GM18508 (cell line): Measurements from ENCODE around the gene CYFIP1.

ENCODE experiments used
- ATAC-seq: cut with Tn5 transposase; IDR thresholded peaks from one replicate; pipeline ENCODE4 v1.9.1; 2021; ENCODE audit warnings: moderate number of reproducible peaks; ENCODE audit not compliant: insufficient read depth, unreplicated experiment

The CYFIP1 gene

DNA sequence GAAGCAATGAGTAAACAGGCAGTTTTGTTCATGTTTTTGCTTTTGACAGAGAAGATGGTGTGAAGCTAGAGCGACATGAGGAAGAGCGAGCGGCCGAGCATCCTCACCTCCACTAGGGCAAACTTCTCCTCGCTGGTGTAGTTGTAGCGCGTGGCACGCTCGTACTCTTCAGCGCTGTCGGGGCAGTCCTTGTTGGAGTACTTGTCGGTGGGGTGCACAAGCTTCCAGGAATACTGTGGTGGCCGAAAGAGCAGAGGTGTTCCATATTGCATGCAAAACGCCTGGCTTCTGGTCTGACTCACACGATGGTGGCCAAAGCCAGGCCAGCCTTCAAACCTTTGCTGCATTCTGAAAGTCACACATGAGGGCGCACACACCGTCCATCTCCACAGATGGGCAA lies 54.3 kb downstream of the CYFIP1 start:
- no peak for ATAC-seq

- no peak for ATAC-seq
Measured at GRCh38 chr15:22922003-22922402, 58.2 kb downstream of the CYFIP1 start.

DNA sequence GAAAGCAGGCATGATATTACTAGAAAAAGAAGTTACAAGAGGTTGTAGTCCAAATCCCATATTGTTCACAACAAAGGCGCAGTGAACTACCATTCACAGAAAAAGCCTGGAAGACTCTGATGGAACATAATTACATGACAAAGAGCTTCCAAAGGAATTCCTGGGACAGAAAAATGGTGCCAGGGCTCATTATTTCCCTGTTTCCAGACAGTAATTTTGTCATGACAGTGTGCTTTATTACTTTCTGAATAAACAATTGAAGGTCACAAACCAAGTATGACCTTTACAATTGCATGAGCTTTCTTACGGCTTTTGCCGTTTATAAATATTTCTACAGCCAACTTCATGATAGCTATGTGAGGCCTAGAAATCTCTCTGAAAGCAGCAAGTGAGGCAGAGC lies 61.0 kb downstream of the CYFIP1 start:
- ATAC-seq = no peak

GRCh38 chr15:22918596-22919140 lies 61.5 kb downstream of the CYFIP1 start:
- no peak for ATAC-seq

DNA sequence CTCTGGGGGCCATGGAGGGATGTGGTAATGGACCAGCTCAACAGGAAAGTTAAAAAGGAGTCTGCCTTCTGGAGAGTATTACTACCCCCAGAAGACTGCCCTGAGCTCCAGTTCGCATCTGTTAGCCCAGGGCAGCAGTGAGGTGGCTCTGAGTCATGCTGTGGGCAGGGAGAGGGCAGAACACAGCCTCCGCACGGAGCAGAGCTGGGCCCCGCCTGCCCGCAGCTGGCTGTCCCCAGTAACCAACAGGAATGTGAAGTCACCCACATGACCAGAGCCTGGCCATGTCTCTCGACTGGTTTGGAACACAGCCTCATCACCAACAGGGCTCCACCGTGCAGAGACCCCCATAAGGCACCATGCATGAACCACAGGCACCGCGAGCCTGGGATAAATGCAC lies 62.1 kb downstream of the CYFIP1 start:
- no peak for ATAC-seq

GRCh38 chr15:22917556-22917955 lies 62.6 kb downstream of the CYFIP1 start:
- ATAC-seq = no peak

DNA sequence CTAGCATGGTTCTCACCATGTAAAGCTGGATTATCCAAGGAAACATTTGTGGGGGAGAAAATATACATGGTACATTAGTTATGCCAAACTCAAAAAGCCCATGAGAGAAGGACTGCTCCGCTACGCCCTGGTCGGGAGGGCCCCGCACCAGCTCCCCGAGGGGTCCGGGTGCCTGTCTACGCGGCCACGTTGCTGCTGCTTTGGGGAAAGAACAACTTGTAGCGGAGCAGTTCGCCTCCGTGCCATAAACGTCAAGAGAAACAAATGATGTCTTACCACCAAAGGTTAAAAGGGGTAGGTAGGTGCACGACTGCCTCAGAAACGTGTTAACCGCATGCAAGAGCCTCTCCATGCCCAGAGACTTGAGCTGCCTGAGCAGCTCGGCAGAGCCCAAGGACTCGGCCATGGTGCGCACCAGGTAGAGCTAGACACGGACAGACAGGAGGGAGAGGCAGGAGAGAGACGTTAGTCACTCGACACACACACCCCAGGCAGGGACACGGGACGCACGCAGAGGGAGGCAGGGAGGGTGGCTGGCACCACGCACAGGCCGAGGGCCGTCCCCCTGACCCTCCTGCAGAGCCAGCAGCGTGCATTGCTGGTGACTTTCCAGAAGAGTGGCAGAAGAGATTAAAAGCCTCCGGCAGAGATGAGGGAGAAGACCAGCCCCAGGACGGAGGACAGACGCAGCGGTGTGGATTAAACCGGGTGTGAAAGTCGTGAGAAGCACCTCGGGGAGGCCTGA lies 63.4 kb downstream of the CYFIP1 start:
- ATAC-seq = no peak

DNA sequence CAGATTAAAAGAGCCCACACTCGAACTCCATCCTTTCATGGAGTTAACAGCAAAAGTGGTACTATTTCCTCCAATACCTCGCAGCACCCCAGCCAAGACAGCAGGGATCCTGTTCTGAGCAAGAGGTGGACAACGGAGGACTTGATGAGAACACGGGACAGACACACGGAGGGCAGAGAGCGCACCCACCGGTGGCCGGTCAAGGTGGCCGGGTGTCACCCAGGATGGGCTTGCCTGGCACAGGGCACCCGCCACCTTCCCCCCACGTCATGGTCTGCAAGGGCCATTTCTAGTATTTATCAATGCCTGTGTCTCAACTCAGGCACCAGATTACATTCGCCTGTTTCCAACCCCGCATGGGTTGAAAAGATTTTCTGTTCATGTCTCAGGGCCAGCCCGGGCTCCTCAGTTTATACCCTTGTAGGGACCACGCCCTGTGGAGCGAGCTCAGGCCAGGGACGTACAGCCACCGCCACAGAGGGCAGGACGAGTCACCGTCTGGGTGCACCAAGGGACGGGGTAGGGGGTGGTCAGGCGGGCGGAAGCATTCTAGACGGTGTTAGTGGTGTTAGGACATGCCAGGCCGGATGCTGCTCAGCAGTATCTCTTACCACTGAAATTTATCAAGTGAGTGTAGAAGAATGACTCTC lies 64.2 kb downstream of the CYFIP1 start:
- ATAC-seq = no peak

DNA sequence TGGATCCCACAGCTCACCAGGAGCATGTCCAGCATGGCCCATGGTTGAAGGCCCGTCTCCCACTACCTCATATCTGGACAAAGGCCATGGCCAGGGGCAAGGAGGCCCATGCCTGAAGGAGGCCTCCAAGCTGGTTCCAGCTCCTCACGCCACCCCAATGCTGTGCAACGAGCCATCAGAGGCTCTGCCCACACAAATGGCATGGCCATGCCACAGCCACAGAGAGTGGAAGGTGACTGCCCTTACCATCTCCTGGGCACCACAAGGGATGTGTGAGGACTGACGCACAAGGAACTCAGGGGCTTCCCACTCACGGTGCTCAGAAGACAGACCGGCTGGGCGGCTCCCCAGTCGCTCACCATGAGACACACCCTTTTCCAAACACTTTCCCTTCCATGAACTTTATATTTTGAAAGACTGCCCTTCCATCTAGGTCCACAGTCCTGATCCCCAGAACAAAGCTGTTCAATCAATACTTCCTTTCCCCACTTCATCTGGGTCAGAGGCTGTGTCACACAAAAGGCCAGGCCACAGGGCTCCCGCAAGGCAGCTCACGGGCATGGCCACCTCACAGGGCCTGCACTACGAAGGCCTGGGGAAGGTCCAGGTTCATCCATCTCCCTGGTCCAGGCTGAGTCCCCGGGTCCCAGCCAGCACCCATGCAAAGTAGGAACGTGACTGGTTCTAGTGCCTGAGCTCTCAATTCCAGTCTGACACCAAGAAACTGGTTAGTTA lies 66.4 kb downstream of the CYFIP1 start:
- ATAC-seq = no peak

DNA sequence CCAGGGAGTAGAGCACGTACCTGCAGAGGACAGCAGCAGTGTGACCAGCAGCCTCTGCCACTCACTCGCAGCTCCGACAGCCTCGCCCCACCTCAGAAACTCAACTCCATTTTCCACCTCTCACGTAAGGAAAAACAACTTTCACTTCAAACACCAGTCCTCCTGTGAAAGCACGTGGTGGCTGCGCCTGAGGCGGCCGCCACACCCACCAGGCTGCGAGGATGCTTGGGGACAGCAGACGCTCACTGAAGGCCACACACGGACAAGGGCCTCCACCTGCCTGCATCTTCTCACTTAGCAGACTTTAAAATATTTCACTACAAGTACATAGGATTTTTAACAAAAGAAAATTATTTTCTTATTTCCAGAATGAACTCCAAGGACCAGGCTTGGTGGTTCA lies 67.9 kb downstream of the CYFIP1 start:
- no peak for ATAC-seq

DNA sequence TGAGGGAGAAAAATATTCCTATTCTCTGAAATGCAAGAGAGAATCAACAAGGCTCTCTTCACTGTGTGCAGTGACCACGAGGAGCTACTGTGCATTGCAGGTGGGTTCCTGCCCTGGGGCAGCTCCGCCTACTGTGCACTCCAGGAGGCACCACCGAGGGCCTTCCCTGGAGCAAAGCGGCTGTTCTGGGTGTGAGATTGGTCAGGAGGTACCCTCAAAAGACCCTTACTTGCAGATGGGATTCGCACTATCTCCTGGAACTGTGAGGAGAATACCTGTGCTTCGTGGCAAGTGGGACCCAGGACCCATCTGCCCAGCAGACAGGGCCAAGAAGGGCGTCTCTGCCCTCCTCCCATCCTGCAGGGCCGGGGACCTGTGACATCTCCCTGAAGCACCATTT lies 68.9 kb downstream of the CYFIP1 start:
- no peak for ATAC-seq

GRCh38 chr15:22908830-22909229 lies 71.3 kb downstream of the CYFIP1 start:
- no peak for ATAC-seq

- no peak for ATAC-seq
Measured at GRCh38 chr15:22907161-22907950, 72.8 kb downstream of the CYFIP1 start.

DNA sequence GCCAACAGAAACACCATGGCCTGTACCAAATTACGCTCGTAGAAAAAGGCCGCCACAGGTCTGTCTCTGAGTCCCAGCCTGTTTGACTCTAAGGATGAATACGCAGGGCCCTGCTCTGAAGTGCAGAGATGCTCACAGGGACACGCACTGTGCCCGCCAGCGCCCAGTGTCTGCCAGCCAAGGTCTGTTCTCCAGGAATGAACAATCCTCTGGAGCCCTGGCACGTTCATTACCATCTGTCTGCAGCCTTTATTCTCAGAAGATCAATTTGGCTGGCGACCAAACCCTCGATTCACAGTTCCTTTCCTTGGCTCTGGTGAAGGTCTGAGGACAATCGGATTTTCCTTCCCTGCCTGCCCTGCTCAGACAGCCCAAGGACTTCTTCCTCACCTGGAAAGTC lies 75.4 kb downstream of the CYFIP1 start:
- ATAC-seq = no peak

- no peak for ATAC-seq
Measured at GRCh38 chr15:22903961-22904534, 76.1 kb downstream of the CYFIP1 start.

GRCh38 chr15:22903427-22903826 lies 76.7 kb downstream of the CYFIP1 start:
- no peak for ATAC-seq

DNA sequence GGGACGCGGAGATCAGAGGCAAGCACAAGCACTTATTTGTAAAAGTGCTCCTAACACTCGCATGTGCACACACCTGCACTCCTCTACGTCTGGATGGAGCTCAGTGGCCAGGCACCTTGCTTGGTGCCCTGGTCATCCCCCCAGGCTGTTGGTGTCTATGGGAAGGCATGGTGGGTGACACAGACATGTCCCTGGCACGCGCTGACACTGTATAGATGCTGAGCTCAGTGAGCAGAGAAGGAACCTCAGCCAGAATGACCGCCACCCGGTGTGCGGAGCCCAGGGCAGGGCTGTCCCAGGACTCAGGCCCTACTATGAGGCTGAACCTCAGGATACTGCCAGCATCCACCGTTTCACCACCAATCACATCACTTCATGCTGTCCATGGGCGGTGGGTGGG lies 77.2 kb downstream of the CYFIP1 start:
- no peak for ATAC-seq

- no peak for ATAC-seq
Measured at GRCh38 chr15:22902578-22902977, 77.6 kb downstream of the CYFIP1 start.

DNA sequence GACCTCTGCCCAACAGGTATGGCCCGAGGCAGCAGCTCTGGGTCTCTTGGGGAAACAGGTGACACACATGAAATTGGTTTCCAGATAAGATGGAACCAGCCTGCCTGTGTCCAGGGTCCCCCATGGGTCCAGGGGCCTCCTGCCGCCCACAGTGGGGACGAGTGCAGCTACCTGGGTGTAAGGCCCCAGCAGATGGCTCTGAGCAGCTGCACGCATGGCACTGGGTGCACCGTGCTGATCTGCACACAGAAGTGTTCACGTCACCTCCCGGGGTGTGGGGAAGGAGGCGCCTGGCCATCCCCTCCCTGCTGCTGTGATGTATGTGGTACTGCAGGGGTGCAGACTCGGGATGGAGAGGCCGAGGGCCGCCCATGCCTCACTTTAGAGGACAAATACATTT lies 78.1 kb downstream of the CYFIP1 start:
- ATAC-seq = no peak
